Left ventricle myocardium inferior (tissue), 1 donor: ENCODE data around the gene SEMA4B. TPM values are rescaled to one million over a fixed set of nuclear protein-coding genes. Genes with fewer than 3 reads are reported as not detected.

Experiments
- DNase-seq: peaks from one replicate; pipeline ENCODE4 v3.0.0-alpha.2; 2020
- H3K27ac ChIP-seq: fragments of 200-600 bp; replicated peaks from 2 replicates; pipeline ENCODE4 v1.8.0; 2021
- H3K27me3 ChIP-seq: fragments of 200-600 bp; 2 replicates; pipeline ENCODE4 v1.8.0; 2021; ENCODE audit warnings: low read depth
- H3K36me3 ChIP-seq: fragments of 200-600 bp; 2 replicates; pipeline ENCODE4 v1.8.0; 2021
- H3K4me1 ChIP-seq: fragments of 200-600 bp; 2 replicates; pipeline ENCODE4 v1.8.0; 2021
- H3K4me3 ChIP-seq: fragments of 200-600 bp; 2 replicates; pipeline ENCODE4 v1.8.0; 2021; ENCODE audit warnings: mild to moderate bottlenecking, moderate library complexity
- H3K9me3 ChIP-seq: fragments of 200-600 bp; replicated peaks from 2 replicates; pipeline ENCODE4 v1.8.0; 2021
- intact Hi-C: fragments of 100-400 bp; cut with micrococcal nuclease; formaldehyde crosslinking; loops from one replicate; pipeline ENCODE4 v1.11.0; 2022
- long read RNA-seq: library from polyadenylated mRNA; unstranded; transcript quantifications from one replicate; pipeline ENCODE4 v2.0.0, GENCODE V29; 2021
- total RNA-seq: library from RNA; stranded (reverse); fragmentation: NEBNext Ultra II Directional; extraction: Animal tissue kit (Norgen Biotek cat#: 25700); gene quantifications from one replicate; pipeline ENCODE4 v1.2.1, GENCODE V29; 2021
- TF ChIP-seq, protein P1 (sequence below): fragments of 200-600 bp; IDR thresholded peaks from 2 replicates; pipeline ENCODE4 v1.8.0; 2021; ENCODE audit warnings: antibody characterized with exemption, mild to moderate bottlenecking, borderline replicate concordance
- donor health status: DM: no; HTN: yes; CAD: no; lungs with severe emphysema.

The SEMA4B gene, protein sequence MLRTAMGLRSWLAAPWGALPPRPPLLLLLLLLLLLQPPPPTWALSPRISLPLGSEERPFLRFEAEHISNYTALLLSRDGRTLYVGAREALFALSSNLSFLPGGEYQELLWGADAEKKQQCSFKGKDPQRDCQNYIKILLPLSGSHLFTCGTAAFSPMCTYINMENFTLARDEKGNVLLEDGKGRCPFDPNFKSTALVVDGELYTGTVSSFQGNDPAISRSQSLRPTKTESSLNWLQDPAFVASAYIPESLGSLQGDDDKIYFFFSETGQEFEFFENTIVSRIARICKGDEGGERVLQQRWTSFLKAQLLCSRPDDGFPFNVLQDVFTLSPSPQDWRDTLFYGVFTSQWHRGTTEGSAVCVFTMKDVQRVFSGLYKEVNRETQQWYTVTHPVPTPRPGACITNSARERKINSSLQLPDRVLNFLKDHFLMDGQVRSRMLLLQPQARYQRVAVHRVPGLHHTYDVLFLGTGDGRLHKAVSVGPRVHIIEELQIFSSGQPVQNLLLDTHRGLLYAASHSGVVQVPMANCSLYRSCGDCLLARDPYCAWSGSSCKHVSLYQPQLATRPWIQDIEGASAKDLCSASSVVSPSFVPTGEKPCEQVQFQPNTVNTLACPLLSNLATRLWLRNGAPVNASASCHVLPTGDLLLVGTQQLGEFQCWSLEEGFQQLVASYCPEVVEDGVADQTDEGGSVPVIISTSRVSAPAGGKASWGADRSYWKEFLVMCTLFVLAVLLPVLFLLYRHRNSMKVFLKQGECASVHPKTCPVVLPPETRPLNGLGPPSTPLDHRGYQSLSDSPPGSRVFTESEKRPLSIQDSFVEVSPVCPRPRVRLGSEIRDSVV
- total RNA-seq, result 22.7 TPM
- long read RNA-seq, transcript SEMA4B-201 (15 exons, 3,781 nt), result major isoform, 8 of 49 reads
- long read RNA-seq, partial matches to known transcripts, result 26 of 49 reads
- long read RNA-seq, other reads (novel, unspliced or antisense), result 10 of 49 reads

DNA sequence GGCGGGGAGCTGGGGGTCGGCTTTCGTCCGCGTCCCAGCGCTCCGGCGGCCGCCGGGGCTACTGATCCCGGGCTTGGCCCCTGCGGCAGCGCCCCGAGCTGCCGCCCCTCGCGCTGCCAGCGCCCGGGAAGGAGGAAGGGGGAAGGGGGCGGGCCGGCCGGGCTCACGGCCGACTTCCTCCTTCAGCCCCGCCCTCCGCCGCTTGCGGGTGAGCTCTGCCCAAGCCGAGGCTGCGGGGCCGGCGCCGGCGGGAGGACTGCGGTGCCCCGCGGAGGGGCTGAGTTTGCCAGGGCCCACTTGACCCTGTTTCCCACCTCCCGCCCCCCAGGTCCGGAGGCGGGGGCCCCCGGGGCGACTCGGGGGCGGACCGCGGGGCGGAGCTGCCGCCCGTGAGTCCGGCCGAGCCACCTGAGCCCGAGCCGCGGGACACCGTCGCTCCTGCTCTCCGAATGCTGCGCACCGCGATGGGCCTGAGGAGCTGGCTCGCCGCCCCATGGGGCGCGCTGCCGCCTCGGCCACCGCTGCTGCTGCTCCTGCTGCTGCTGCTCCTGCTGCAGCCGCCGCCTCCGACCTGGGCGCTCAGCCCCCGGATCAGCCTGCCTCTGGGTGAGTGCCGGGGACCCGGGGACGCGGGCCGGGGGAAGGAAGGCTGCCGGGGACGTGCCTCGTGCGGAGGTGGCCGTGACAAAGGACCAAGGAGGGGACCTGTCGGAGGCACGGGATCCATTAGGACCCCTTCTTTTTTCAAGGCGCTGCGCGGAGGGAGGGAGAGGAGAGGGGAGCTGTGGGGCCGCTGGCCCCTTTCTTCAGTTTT, at the start of gene SEMA4B:
Gene SEMA4B (plus strand): TSS at position 201 of the 814 bp plus-strand sequence. CDS start 249 bp downstream, at position 450.
- peak within 1 kb of the TSS; percentile 69 for H3K27ac ChIP-seq
- H3K4me1 ChIP-seq, result peaks cover 69% of the 10 kb centered on the region
- H3K36me3 ChIP-seq, result no peaks in the 10 kb centered on the region
- peak within 1 kb of the TSS; percentile 91 for H3K4me3 ChIP-seq
- DNase-seq, result peak; percentile 76
- H3K27me3 ChIP-seq, result no peaks in the 10 kb centered on the region
- TF ChIP-seq, protein P1, sequence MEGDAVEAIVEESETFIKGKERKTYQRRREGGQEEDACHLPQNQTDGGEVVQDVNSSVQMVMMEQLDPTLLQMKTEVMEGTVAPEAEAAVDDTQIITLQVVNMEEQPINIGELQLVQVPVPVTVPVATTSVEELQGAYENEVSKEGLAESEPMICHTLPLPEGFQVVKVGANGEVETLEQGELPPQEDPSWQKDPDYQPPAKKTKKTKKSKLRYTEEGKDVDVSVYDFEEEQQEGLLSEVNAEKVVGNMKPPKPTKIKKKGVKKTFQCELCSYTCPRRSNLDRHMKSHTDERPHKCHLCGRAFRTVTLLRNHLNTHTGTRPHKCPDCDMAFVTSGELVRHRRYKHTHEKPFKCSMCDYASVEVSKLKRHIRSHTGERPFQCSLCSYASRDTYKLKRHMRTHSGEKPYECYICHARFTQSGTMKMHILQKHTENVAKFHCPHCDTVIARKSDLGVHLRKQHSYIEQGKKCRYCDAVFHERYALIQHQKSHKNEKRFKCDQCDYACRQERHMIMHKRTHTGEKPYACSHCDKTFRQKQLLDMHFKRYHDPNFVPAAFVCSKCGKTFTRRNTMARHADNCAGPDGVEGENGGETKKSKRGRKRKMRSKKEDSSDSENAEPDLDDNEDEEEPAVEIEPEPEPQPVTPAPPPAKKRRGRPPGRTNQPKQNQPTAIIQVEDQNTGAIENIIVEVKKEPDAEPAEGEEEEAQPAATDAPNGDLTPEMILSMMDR, result peak; percentile 12
- H3K9me3 ChIP-seq, result no peaks in the 10 kb centered on the region
- intact Hi-C loops, result no loop called here

DNA sequence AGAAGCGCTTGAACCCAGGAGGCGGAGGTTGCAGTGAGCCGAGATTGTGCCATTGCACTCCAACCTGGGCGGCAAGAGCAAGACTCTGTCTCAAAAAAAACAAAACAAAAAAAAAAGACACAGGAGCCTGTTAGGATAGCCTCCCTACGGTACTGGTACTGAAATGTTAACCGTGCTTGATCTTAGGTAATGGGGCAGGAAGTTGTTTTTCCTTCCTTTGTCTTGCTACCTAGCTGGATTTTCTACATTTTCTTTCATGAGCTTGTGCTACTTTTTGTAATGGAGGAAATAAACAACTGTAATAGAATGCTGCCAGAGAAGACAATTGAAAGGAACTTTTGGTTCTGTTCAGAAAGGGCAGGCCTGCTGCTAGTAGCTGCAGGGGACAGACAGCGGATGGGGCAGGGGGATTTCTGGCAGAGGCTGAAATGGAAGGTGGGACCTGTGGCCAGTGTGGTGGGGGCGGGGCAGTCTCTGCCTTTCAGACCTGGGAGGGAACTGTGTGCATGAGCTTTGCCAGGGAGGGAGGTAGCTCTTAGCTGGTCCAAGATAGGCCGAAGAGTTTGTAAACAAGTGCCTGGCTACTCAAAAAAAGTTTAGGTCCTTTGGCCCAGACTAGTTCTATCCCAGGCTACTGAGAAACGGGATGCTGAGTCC, 49.0 kb upstream of the SEMA4B start:
- DNase-seq, result no peak
- no peak overlapping the region for H3K4me3 ChIP-seq
- intact Hi-C loops, result no loop called here
- no peaks in the 10 kb centered on the region for H3K9me3 ChIP-seq
- H3K27ac ChIP-seq, result peak overlapping the region; percentile 8
- TF ChIP-seq, protein P1, result no peak
- no peaks in the 10 kb centered on the region for H3K36me3 ChIP-seq
- H3K4me1 ChIP-seq, result peaks cover 20% of the 10 kb centered on the region
- H3K27me3 ChIP-seq, result no peaks in the 10 kb centered on the region

DNA sequence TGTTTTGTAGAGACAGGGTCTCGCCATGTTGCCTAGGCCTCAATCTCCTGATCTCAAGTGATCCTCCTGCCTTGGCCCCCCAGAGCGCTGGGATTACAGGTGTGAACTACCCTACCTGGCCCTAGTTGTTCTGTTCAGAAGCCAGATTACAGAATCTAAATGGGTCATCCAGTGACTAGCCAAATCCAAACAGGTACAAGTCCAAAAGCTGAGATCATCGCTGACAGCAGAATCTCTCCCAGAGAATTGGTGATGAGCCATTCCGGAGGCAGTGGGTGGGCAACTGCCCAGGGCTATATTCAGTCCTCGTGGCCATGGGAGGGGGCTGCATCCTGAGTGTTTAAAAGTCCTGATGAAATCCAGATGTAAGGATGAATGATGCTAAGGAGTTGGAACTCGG, 47.5 kb upstream of the SEMA4B start:
- H3K27ac ChIP-seq, result no peak overlapping the region
- peaks cover 29% of the 10 kb centered on the region for H3K4me1 ChIP-seq
- no peaks in the 10 kb centered on the region for H3K27me3 ChIP-seq
- H3K4me3 ChIP-seq, result no peak overlapping the region
- no peaks in the 10 kb centered on the region for H3K9me3 ChIP-seq
- TF ChIP-seq, protein P1, result no peak
- no peaks in the 10 kb centered on the region for H3K36me3 ChIP-seq
- intact Hi-C loops, result no loop called here
- DNase-seq, result no peak

DNA sequence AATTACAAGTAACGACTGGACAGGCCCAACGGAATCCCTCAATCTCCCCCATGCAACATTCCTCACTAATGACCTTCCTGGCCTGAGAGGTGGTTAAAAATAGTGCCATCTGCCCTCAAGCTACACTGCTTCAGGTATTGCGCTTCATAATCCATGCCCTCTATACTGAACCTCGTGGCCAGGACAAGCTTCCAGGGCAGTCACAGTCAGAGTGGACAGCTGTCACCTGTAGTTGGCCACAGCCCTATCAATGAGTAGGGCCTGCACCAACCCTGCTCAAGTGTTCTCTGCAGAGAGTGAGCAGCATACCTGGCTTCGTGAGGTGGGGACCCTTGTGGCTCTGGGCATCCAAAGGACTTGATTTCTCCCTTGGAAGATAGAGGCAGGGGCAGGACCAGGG, 46.9 kb upstream of the SEMA4B start:
- H3K27ac ChIP-seq, result no peak overlapping the region
- no peak overlapping the region for H3K4me3 ChIP-seq
- peaks cover 35% of the 10 kb centered on the region for H3K4me1 ChIP-seq
- no peaks in the 10 kb centered on the region for H3K27me3 ChIP-seq
- H3K9me3 ChIP-seq, result no peaks in the 10 kb centered on the region
- TF ChIP-seq, protein P1, result no peak
- intact Hi-C loops, result no loop called here
- H3K36me3 ChIP-seq, result no peaks in the 10 kb centered on the region
- DNase-seq, result no peak
